Neural cell (in vitro differentiated cells): Measurements from ENCODE around the gene GATAD2A. TPM values are rescaled to one million over a fixed set of nuclear protein-coding genes. Genes with fewer than 3 reads are reported as not detected.

Experiments
- H2AFZ ChIP-seq: fragments of 200-600, 300-800 bp; sonication (generic), shearing (Covaris generic); 2 replicates; pipeline ENCODE4 v1.6.0; 2014; ENCODE audit warnings: low read depth, mild to moderate bottlenecking, antibody characterized with exemption, low read length, moderate library complexity
- H3F3A ChIP-seq: fragments of 200-600 bp; shearing (Covaris generic); 2 replicates; pipeline ENCODE4 v1.6.1; 2016; ENCODE audit warnings: mild to moderate bottlenecking, moderate library complexity, mixed read lengths, antibody characterized with exemption, low read length; ENCODE audit not compliant: insufficient read depth, poor library complexity, severe bottlenecking
- H3K27ac ChIP-seq: fragments of 200-600, 300-800 bp; sonication (generic), shearing (Covaris generic); 2 replicates; pipeline ENCODE4 v1.5.1; 2014; ENCODE audit warnings: mild to moderate bottlenecking, low read length, moderate library complexity
- H3K27me3 ChIP-seq: fragments of 300-800, 200-600 bp; sonication (generic), shearing (Covaris generic); 2 replicates; pipeline ENCODE4 v1.6.0; 2014; ENCODE audit warnings: mild to moderate bottlenecking, low read depth, low read length, moderate library complexity; ENCODE audit not compliant: insufficient read depth
- H3K36me3 ChIP-seq: fragments of 300-800, 200-600 bp; sonication (generic), shearing (Covaris generic); 2 replicates; pipeline ENCODE4 v1.5.1; 2014; ENCODE audit warnings: mild to moderate bottlenecking, antibody characterized with exemption, low read length, moderate library complexity; ENCODE audit not compliant: insufficient read depth
- H3K4me2 ChIP-seq: fragments of 300-800, 200-600 bp; sonication (generic), shearing (Covaris generic); 2 replicates; pipeline ENCODE4 v1.6.0; 2014; ENCODE audit warnings: mild to moderate bottlenecking, low read length
- H3K4me3 ChIP-seq: fragments of 300-800, 200-600 bp; sonication (generic), shearing (Covaris generic); 2 replicates; pipeline ENCODE4 v1.5.1; 2014; ENCODE audit warnings: mild to moderate bottlenecking, low read length, moderate library complexity
- H3K79me2 ChIP-seq: fragments of 200-600 bp; shearing (Covaris generic); replicated peaks from 2 replicates; pipeline ENCODE4 v1.6.0; 2014; ENCODE audit warnings: mild to moderate bottlenecking, low read length, moderate library complexity; ENCODE audit not compliant: insufficient read depth
- H3K9ac ChIP-seq: fragments of 300-800, 200-600 bp; sonication (generic), shearing (Covaris generic); 2 replicates; pipeline ENCODE4 v1.6.1; 2016; ENCODE audit warnings: mild to moderate bottlenecking, low read length, mixed read lengths
- H3K9me2 ChIP-seq: fragments of 200-600 bp; shearing (Covaris generic); 2 replicates; pipeline ENCODE4 v1.6.1; 2016; ENCODE audit warnings: mild to moderate bottlenecking, low read length, mixed read lengths; ENCODE audit not compliant: insufficient read depth
- H3K9me3 ChIP-seq: fragments of 200-600, 300-800 bp; sonication (generic), shearing (Covaris generic); 2 replicates; pipeline ENCODE4 v1.6.1; 2016; ENCODE audit warnings: mild to moderate bottlenecking, mixed run types, low read length, moderate library complexity, mixed read lengths
- H4K20me1 ChIP-seq: fragments of 200-600 bp; shearing (Covaris generic); 2 replicates; pipeline ENCODE4 v1.6.1; 2016; ENCODE audit warnings: mild to moderate bottlenecking, mixed run types; ENCODE audit not compliant: insufficient read depth
- EZH2 ChIP-seq: fragments of 200-600, 300-800 bp; shearing (Covaris generic), sonication (generic); IDR thresholded peaks from 2 replicates; pipeline ENCODE4 v1.6.1; 2014; ENCODE audit warnings: antibody characterized with exemption, low read length, borderline replicate concordance, mild to moderate bottlenecking; ENCODE audit not compliant: insufficient read depth, poor library complexity, severe bottlenecking
- MXI1 ChIP-seq: fragments of 450-650 bp; conservative IDR thresholded peaks from 2 replicates; pipeline ENCODE4 v1.6.1; 2014; ENCODE audit warnings: antibody characterized with exemption, mild to moderate bottlenecking; ENCODE audit not compliant: poor library complexity, severe bottlenecking
- POLR2AphosphoS5 ChIP-seq: IDR thresholded peaks from 2 replicates; pipeline ENCODE4 v1.6.1; 2012
- REST ChIP-seq: IDR thresholded peaks from 2 replicates; pipeline ENCODE4 v1.6.1; 2012; ENCODE audit warnings: borderline replicate concordance
- polyA plus RNA-seq: library from polyadenylated mRNA; depleted of rRNA; stranded (reverse); fragments of >200 nt; gene quantifications from 2 replicates; pipeline ENCODE4 v1.2.3, GENCODE V29; 2014
- TF ChIP-seq, protein P1 (sequence below): fragments of 450-650 bp; IDR thresholded peaks from 2 replicates; pipeline ENCODE4 v1.5.1; 2014; ENCODE audit warnings: antibody characterized with exemption, mild to moderate bottlenecking, moderate library complexity; ENCODE audit not compliant: poor library complexity, severe bottlenecking

Gene GATAD2A
- polyA plus RNA-seq, 1 donor from 2014 or later = 13.9 TPM

- Histone ChIP-seq H3F3A (no peaks in the 10 kb centered on the region), H3K4me2 (peak overlapping the region; percentile 86), H4K20me1 (no peaks in the 10 kb centered on the region), H3K36me3 (no peaks in the 10 kb centered on the region), H2AFZ (no peak overlapping the region), H3K9ac (peak overlapping the region; percentile 59), H3K27me3 (no peaks in the 10 kb centered on the region), H3K27ac (peak overlapping the region; percentile 49), H3K79me2 (peaks cover 31% of the 10 kb centered on the region), H3K9me3 (no peaks in the 10 kb centered on the region), H3K4me3 (peak overlapping the region; percentile 82), H3K9me2 (no peaks in the 10 kb centered on the region)
- TF ChIP-seq REST (no peak), MXI1 (peak; percentile 24), POLR2AphosphoS5 (peak; percentile 26)
These were observed 749 bp downstream of the GATAD2A start for GRCh38 chr19:19405971-19406877.

- TF ChIP-seq EZH2 (no peak), REST (no peak)
- TF ChIP-seq, protein P1, sequence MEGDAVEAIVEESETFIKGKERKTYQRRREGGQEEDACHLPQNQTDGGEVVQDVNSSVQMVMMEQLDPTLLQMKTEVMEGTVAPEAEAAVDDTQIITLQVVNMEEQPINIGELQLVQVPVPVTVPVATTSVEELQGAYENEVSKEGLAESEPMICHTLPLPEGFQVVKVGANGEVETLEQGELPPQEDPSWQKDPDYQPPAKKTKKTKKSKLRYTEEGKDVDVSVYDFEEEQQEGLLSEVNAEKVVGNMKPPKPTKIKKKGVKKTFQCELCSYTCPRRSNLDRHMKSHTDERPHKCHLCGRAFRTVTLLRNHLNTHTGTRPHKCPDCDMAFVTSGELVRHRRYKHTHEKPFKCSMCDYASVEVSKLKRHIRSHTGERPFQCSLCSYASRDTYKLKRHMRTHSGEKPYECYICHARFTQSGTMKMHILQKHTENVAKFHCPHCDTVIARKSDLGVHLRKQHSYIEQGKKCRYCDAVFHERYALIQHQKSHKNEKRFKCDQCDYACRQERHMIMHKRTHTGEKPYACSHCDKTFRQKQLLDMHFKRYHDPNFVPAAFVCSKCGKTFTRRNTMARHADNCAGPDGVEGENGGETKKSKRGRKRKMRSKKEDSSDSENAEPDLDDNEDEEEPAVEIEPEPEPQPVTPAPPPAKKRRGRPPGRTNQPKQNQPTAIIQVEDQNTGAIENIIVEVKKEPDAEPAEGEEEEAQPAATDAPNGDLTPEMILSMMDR = peak; percentile 40
- peak overlapping the region; percentile 59 for H3K9ac ChIP-seq
- H3F3A ChIP-seq = no peaks in the 10 kb centered on the region
- H3K9me2 ChIP-seq = no peaks in the 10 kb centered on the region
- no peaks in the 10 kb centered on the region for H3K9me3 ChIP-seq
- peak overlapping the region; percentile 86 for H3K4me2 ChIP-seq
- H2AFZ ChIP-seq = no peak overlapping the region
- H3K27ac ChIP-seq = peak overlapping the region; percentile 49
- H3K4me3 ChIP-seq = peak overlapping the region; percentile 82
- no peaks in the 10 kb centered on the region for H3K36me3 ChIP-seq
- H3K27me3 ChIP-seq = no peaks in the 10 kb centered on the region
- no peaks in the 10 kb centered on the region for H4K20me1 ChIP-seq
- peaks cover 31% of the 10 kb centered on the region for H3K79me2 ChIP-seq
These were observed 1.6 kb downstream of the GATAD2A start for GRCh38 chr19:19406878-19407632.
